Measurements from ENCODE around the gene CCT8. TPM values are rescaled to one million over a fixed set of nuclear protein-coding genes. Genes with fewer than 3 reads are reported as not detected.

The CCT8 gene
- total RNA-seq, 4 donors from 2014 or later, result 73.9 to 104 (median 85.4) TPM

- Histone ChIP-seq H3K27me3 (no peaks in the 10 kb centered on the region), H3K9me3 (no peaks in the 10 kb centered on the region), H3K36me3 (peaks cover 49 to 100% (median 91%) of the 10 kb centered on the region in 4 donors), H3K4me1 (no peaks in the 10 kb centered on the region), H3K27ac (replicated peaks in 1 of 4) (no peak overlapping the region), H3K4me3 (no peak overlapping the region)
- WGBS, result 98% methylated on average over 5 of the region's 5 CpGs
- no peak for DNase-seq (ENCODE audit: extremely low spot score)
- TF ChIP-seq CTCF (IDR thresholded peaks at IDR 0.05) (no peak), EP300 (IDR thresholded peaks at IDR 0.05) (no peak), POLR2A (IDR thresholded peaks at IDR 0.05; ENCODE audit: low read depth) (no peak), POLR2AphosphoS5 (IDR thresholded peaks at IDR 0.05) (no peak)
- intact Hi-C loops (cut with DNase I), result no loop called here
Measured at GRCh38 chr21:29052224-29052623, 21.2 kb downstream of the CCT8 start.

GRCh38 chr21:29034678-29035077 lies 38.8 kb downstream of the CCT8 start:
- Histone ChIP-seq H3K27me3 (no peaks in the 10 kb centered on the region), H3K9me3 (no peaks in the 10 kb centered on the region), H3K36me3 (peaks cover 49 to 100% (median 81%) of the 10 kb centered on the region in 4 donors), H3K4me1 (no peaks in the 10 kb centered on the region), H3K4me3 (no peak overlapping the region), H3K27ac (replicated peaks in 1 of 4) (no peak overlapping the region)
- no peak for DNase-seq (ENCODE audit: extremely low spot score)
- no peak for TF ChIP-seq POLR2AphosphoS5 (IDR thresholded peaks at IDR 0.05)
- no peak for TF ChIP-seq POLR2A (IDR thresholded peaks at IDR 0.05; ENCODE audit: low read depth)
- no peak for TF ChIP-seq EP300 (IDR thresholded peaks at IDR 0.05)
- no peak for TF ChIP-seq CTCF (IDR thresholded peaks at IDR 0.05)
- intact Hi-C loops (cut with DNase I), result no loop called here
- WGBS, result 82% methylated on average over 1 of the region's 1 CpG

- 58% methylated on average over 3 of the region's 3 CpGs for WGBS
Measured at GRCh38 chr21:29033871-29034270, 39.6 kb downstream of the CCT8 start.

GRCh38 chr21:29033301-29033700 lies 40.1 kb downstream of the CCT8 start:
- no peak overlapping the region for H3K27ac ChIP-seq (replicated peaks in 1 of 4)
- 80% methylated on average over 4 of the region's 4 CpGs for WGBS
- TF ChIP-seq POLR2A (IDR thresholded peaks at IDR 0.05; ENCODE audit: low read depth), result no peak
- no peak for TF ChIP-seq EP300 (IDR thresholded peaks at IDR 0.05)
- no peak for TF ChIP-seq POLR2AphosphoS5 (IDR thresholded peaks at IDR 0.05)
- no peak for TF ChIP-seq CTCF (IDR thresholded peaks at IDR 0.05)
- DNase-seq (ENCODE audit: extremely low spot score), result no peak
- no peak overlapping the region for H3K4me3 ChIP-seq
- peaks cover 36 to 99% (median 72%) of the 10 kb centered on the region in 4 donors for H3K36me3 ChIP-seq
- intact Hi-C loops (cut with DNase I), result no loop called here
- peaks cover 0 to 3% (median 0%) of the 10 kb centered on the region in 4 donors for H3K4me1 ChIP-seq
- no peaks in the 10 kb centered on the region for H3K9me3 ChIP-seq
- no peaks in the 10 kb centered on the region for H3K27me3 ChIP-seq

More at GRCh38 chr21:29033871-29034270, 39.6 kb downstream of the CCT8 start:
- TF ChIP-seq POLR2A (IDR thresholded peaks at IDR 0.05; ENCODE audit: low read depth), result no peak
- no peak for DNase-seq (ENCODE audit: extremely low spot score)
- H3K4me1 ChIP-seq, result no peaks in the 10 kb centered on the region
- no peak overlapping the region for H3K27ac ChIP-seq (replicated peaks in 1 of 4)
- intact Hi-C loops (cut with DNase I), result no loop called here
- no peak overlapping the region for H3K4me3 ChIP-seq
- no peaks in the 10 kb centered on the region for H3K9me3 ChIP-seq
- H3K36me3 ChIP-seq, result peaks cover 41 to 99% (median 77%) of the 10 kb centered on the region in 4 donors
- H3K27me3 ChIP-seq, result no peaks in the 10 kb centered on the region

GRCh38 chr21:29030909-29031308 lies 42.5 kb downstream of the CCT8 start:
- Histone ChIP-seq H3K27me3 (no peaks in the 10 kb centered on the region), H3K9me3 (no peaks in the 10 kb centered on the region), H3K4me1 (peaks cover 10 to 24% (median 16%) of the 10 kb centered on the region in 4 donors), H3K36me3 (peaks cover 21 to 76% (median 48%) of the 10 kb centered on the region in 4 donors), H3K27ac (replicated peaks in 1 of 4) (no peak overlapping the region), H3K4me3 (no peak overlapping the region)
- no peak for DNase-seq (ENCODE audit: extremely low spot score)
- WGBS, result 100% methylated on average over 1 of the region's 1 CpG
- intact Hi-C loops (cut with DNase I), result no loop called here
- TF ChIP-seq POLR2AphosphoS5 (IDR thresholded peaks at IDR 0.05) (no peak), EP300 (IDR thresholded peaks at IDR 0.05) (no peak), POLR2A (IDR thresholded peaks at IDR 0.05; ENCODE audit: low read depth) (no peak), CTCF (IDR thresholded peaks at IDR 0.05) (no peak)
